ENCODE data around the gene TIMELESS. TPM values are rescaled to one million over a fixed set of nuclear protein-coding genes. Genes with fewer than 3 reads are reported as not detected.

TIMELESS gene
- total RNA-seq, 4 donors from 2014 or later: 5.4 to 7.1 (median 6.2) TPM

DNA sequence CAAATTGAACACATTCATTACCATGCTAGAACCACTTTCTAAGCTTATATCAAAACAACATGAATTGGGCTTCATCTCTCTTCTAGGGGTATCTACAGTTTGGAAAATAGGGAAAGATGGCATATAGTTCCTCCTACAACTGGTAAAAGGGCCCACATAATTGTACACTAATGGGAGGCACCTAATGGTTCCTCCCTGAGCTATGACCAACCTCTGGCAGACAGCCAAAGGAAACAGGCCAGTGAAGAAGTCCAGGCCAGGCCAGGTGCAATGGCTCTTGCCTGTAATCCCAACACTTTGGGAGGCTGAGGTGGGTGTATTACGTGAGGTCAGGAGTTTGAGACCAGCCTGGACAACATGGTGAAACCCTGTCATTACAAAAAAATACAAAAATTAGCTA lies 63.4 kb downstream of the TIMELESS start:
- WGBS: 100% methylated on average over 1 of the region's 1 CpG
- Histone ChIP-seq H3K4me1 (no peaks in the 10 kb centered on the region), H3K27ac (no peak overlapping the region), H3K36me3 (no peaks in the 10 kb centered on the region), H3K27me3 (no peaks in the 10 kb centered on the region), H3K9me3 (no peaks in the 10 kb centered on the region), H3K4me3 (no peak overlapping the region)
- TF ChIP-seq POLR2A (IDR thresholded peaks at IDR 0.05) (no peak), EP300 (IDR thresholded peaks at IDR 0.05) (no peak), POLR2AphosphoS5 (IDR thresholded peaks at IDR 0.05) (no peak)
- TF ChIP-seq, protein P1, sequence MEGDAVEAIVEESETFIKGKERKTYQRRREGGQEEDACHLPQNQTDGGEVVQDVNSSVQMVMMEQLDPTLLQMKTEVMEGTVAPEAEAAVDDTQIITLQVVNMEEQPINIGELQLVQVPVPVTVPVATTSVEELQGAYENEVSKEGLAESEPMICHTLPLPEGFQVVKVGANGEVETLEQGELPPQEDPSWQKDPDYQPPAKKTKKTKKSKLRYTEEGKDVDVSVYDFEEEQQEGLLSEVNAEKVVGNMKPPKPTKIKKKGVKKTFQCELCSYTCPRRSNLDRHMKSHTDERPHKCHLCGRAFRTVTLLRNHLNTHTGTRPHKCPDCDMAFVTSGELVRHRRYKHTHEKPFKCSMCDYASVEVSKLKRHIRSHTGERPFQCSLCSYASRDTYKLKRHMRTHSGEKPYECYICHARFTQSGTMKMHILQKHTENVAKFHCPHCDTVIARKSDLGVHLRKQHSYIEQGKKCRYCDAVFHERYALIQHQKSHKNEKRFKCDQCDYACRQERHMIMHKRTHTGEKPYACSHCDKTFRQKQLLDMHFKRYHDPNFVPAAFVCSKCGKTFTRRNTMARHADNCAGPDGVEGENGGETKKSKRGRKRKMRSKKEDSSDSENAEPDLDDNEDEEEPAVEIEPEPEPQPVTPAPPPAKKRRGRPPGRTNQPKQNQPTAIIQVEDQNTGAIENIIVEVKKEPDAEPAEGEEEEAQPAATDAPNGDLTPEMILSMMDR (IDR thresholded peaks at IDR 0.05): no peak
- DNase-seq (ENCODE audit: low spot score in 2 of 2): no peak

DNA sequence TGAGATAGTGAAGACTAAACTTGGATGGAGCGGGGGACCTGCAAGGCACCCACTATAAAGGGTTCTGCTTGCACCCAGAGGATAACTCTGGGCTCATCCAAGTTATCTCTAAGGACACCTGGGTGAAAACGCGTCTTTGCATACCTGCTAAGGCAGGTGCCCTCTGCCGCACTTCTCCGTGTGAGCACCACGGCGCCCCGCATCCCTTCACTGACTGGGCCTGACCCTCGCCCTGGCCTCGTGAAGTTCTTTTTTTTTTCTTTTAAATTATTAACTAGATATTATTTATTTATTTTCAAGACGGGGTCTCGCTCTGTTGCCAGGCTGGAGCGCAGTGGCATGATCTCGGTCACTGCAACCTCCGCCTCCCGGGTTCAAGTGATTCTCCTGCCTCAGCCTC lies 66.6 kb downstream of the TIMELESS start:
- H3K36me3 ChIP-seq: no peaks in the 10 kb centered on the region
- no peaks in the 10 kb centered on the region for H3K27me3 ChIP-seq
- H3K27ac ChIP-seq: no peak overlapping the region
- 95% methylated on average over 16 of the region's 16 CpGs for WGBS
- DNase-seq (ENCODE audit: low spot score in 2 of 2): no peak
- H3K9me3 ChIP-seq: no peaks in the 10 kb centered on the region
- H3K4me1 ChIP-seq: no peaks in the 10 kb centered on the region
- TF ChIP-seq, protein P1 (IDR thresholded peaks at IDR 0.05): no peak
- TF ChIP-seq POLR2AphosphoS5 (IDR thresholded peaks at IDR 0.05) (no peak), EP300 (IDR thresholded peaks at IDR 0.05) (no peak), POLR2A (IDR thresholded peaks at IDR 0.05) (no peak)
- no peak overlapping the region for H3K4me3 ChIP-seq

DNA sequence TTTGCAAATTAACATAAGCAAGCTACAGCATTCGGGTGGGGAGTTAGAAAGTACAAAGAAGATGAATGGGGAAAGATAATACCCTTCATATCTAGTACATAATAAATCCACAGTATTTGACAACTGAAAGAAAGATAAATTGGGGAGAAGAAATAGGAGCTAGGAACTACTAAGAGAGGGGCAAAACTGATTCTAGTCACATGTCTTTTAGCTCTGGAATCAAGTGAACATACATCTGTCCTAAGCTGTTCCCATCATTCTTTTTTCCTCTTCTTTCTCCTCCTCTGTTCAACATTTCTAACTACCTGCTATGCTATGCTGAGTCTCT lies 71.3 kb downstream of the TIMELESS start:
- WGBS: 39% methylated on average over 1 of the region's 1 CpG
- TF ChIP-seq, protein P1 (IDR thresholded peaks at IDR 0.05): no peak
- TF ChIP-seq POLR2AphosphoS5 (IDR thresholded peaks at IDR 0.05) (no peak), POLR2A (IDR thresholded peaks at IDR 0.05) (no peak), EP300 (IDR thresholded peaks at IDR 0.05) (no peak)
- DNase-seq (ENCODE audit: low spot score in 2 of 2): no peak

DNA sequence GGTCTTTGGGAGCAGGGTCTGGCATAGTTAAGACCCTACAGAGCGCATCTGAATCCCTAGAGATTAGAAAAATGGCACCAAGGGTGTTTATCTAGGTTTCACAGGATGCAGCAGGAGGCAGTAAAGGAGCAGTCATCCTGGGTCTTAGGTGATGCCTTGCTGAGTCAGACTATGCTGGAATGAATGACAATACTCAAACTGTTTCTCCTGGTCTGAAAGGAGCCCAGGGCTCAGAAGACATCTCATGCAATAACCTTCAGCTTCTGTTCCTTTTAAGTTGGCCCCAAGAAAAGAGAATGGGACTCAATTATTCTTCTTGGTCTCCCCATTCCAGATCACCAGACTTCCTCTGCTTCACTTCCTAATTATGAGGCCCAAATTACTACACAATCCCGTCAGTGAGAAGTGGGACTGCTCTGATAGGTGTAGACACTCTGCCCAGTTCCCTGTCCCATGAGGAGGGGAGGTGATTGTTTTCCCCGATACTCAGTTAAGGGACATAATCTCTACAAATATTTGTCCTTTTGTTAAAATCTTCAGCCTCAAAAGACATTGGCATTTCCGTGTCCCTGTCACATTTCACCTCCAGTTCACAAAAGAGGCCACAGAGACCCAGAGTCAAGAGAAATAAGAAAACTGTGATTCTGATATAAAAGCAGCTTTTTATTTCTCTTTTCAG lies 71.8 kb downstream of the TIMELESS start:
- H3K4me3 ChIP-seq: no peak overlapping the region
- WGBS: 85% methylated on average over 4 of the region's 4 CpGs
- no peaks in the 10 kb centered on the region for H3K27me3 ChIP-seq
- no peak for DNase-seq (ENCODE audit: low spot score in 2 of 2)
- TF ChIP-seq POLR2A (IDR thresholded peaks at IDR 0.05) (no peak), EP300 (IDR thresholded peaks at IDR 0.05) (no peak), POLR2AphosphoS5 (IDR thresholded peaks at IDR 0.05) (no peak)
- TF ChIP-seq, protein P1 (IDR thresholded peaks at IDR 0.05): no peak
- no peaks in the 10 kb centered on the region for H3K36me3 ChIP-seq
- no peaks in the 10 kb centered on the region for H3K4me1 ChIP-seq
- peaks cover 7% of the 10 kb centered on the region for H3K9me3 ChIP-seq
- H3K27ac ChIP-seq: no peak overlapping the region

More for the DNA sequence above, 71.3 kb downstream of the TIMELESS start:
- H3K27ac ChIP-seq: no peak overlapping the region
- no peak overlapping the region for H3K4me3 ChIP-seq
- no peaks in the 10 kb centered on the region for H3K36me3 ChIP-seq
- H3K9me3 ChIP-seq: peaks cover 7% of the 10 kb centered on the region
- no peaks in the 10 kb centered on the region for H3K4me1 ChIP-seq
- no peaks in the 10 kb centered on the region for H3K27me3 ChIP-seq

DNA sequence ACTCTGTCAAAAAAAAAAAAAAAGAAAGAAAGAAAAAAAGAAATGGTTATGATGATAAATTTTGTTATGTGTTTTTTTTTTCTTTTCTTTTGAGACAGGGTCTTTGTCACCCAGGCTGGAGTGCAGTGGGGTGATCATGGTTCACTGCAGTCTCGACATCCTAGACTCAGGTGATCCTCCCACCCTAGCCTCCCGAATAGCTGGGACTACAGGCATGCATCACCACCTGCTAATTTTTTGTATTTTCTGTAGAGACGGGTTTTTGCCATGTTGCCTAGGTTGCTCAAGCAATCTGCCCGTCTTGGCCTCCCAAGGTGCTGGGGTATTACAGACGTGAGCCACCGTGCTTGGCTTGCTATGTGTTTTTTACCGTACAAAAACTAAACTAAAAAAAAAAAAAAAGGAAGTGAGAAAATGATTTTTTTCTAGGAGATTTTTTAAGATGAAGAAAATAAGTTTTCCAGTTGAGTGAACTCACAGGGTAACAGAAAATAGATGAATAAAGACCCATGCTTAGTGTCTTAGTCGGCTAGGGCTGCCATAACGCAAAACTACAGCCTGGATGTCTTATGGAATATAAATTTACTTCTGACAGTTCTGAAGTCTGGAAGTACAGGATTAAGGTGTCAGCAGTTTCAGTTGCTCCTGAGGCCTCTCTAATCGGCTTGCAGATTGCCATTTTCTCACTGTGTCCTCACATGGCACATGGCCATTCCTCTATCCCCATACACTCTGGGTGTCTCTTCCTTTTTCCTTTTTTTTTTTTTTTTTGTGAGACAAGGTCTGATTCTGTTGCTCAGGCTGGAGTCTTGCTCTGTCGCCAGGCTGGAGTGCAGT lies 73.4 kb downstream of the TIMELESS start:
- no peak overlapping the region for H3K27ac ChIP-seq
- no peak overlapping the region for H3K4me3 ChIP-seq
- no peak for DNase-seq (ENCODE audit: low spot score in 2 of 2)
- 68% methylated on average over 11 of the region's 11 CpGs for WGBS
- no peaks in the 10 kb centered on the region for H3K36me3 ChIP-seq
- H3K9me3 ChIP-seq: peaks cover 7% of the 10 kb centered on the region
- H3K27me3 ChIP-seq: no peaks in the 10 kb centered on the region
- H3K4me1 ChIP-seq: no peaks in the 10 kb centered on the region
- TF ChIP-seq, protein P1 (IDR thresholded peaks at IDR 0.05): no peak
- TF ChIP-seq POLR2AphosphoS5 (IDR thresholded peaks at IDR 0.05) (no peak), POLR2A (IDR thresholded peaks at IDR 0.05) (no peak), EP300 (IDR thresholded peaks at IDR 0.05) (no peak)

Measured in suprapubic skin (tissue), 4 donors.